DMS79 treated with DMSO at 0.1 percent for 48 hours (cell line): ENCODE data around the gene PYCR2.
"Not testable (repeated sequence)": the region's sequence is repeated elsewhere in the genome, so short reads cannot be mapped to it uniquely, and the experiment has no call there.

ENCODE experiments used
- DNase-seq: peaks from one replicate; lab custom pipeline; 2025; lab: John Stamatoyannopoulos, UW

PYCR2 gene

DNA sequence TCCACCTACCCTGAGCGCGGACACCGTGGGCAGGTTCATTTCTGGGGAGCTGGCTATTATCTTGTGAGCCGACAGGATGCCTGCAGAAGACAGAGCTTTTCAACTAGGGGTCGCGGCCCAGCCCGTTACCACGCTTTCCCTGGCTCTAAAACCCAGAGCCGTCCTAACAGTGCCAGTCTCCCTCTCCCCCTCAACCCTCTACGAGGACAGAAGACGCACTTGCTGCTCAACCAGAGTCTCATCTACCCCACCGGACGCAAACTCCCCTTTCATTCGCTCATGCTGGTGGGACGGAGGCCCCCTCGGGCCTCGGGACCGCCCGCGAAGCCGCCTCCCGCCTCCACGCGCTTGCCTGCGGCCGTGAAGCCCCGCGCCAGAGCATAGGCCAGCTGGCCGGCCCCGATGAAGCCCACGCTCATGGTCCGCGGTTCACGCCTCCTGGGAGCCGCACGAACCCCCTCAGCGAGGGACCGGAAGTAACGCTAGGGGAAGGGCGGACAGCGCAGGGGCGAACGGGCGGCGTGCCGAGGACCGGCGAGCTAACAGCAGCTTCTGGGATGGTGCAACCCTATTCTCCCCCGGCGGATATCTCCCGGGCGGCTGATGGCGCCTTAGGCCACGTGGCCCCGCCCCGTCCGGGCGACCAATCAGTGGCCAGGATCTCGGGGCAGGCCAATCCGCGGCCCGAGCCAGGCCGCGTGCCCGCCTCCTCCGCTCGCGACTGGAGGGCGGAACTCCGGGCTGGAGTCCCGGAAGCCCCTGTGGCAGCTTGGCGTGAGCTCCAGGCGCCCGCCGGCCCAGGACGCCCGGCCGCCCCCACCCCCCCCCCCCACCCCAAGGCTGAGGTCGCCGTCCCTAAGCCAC, at the start of gene PYCR2:
TSS of gene PYCR2 (minus strand) at position 559 of the 864 bp plus-strand sequence. CDS start at position 419, 140 bp downstream.
- peak; percentile 97 for DNase-seq

DNA sequence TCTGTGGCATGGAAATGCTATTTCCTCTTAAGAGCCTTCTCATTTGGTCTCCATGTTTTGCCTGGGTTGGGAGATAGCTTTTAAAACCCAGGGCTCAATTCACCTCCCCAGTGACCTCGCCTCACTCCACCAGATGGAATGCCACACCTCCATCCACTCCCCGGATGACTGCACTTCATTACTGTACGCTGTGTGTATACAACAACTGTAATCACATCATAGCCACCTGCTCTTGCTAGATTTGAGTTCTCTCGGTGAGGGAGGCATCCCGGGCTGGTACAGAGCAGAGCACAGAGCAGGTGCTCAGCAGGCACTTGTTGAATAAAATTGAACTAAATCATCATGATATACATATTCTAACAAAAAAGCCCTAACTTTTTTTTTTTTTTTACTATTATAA, 49.1 kb upstream of the PYCR2 start:
- DNase-seq: peak; percentile 60

DNA sequence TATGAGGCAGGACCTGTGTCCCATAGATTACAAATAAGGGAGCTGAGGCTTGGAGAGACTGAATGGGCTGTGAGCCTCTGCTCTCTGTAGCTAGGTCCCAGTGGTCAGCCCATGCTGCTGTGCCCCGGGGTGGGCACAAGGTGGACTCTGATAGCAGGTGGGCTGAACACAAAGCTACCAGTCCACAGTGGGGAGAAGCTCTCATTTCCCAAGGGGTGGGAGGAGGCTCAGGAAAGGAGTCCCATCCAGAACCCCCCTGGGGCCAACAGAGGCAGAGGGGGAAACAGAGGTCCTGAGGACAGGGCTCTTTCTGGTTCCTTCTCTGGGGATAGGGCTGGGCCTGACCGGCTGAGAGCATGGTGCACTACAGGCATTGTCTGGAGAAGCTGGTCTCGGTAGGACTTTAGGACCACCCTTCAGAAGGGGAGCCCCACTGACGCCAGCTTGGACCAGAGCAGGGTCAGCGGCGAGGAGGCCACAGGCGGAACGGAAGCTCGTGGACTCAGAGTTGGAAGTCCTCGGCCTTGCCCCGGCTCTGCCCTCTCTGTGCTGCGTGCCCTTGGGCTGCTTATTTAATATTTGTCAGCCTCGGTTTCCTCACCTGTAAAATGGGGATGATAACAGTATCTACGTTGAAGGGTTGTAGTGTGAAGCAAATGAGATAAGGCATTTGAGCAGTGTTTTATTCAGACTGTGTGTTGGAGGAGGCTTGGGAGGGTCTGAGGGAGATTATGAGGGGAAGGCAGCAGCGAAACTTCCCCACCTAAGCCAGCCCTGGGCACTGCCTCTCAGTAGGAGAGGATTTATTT, 48.5 kb upstream of the PYCR2 start:
- DNase-seq: no peak

GRCh38 chr1:225970592-225971157, 46.6 kb upstream of the PYCR2 start:
- not testable (repeated sequence) for DNase-seq

- DNase-seq: not testable (repeated sequence)
Observed at GRCh38 chr1:225969751-225970150, 45.7 kb upstream of the PYCR2 start.

- DNase-seq: no peak
Observed at GRCh38 chr1:225965231-225965630, 41.2 kb upstream of the PYCR2 start.

DNA sequence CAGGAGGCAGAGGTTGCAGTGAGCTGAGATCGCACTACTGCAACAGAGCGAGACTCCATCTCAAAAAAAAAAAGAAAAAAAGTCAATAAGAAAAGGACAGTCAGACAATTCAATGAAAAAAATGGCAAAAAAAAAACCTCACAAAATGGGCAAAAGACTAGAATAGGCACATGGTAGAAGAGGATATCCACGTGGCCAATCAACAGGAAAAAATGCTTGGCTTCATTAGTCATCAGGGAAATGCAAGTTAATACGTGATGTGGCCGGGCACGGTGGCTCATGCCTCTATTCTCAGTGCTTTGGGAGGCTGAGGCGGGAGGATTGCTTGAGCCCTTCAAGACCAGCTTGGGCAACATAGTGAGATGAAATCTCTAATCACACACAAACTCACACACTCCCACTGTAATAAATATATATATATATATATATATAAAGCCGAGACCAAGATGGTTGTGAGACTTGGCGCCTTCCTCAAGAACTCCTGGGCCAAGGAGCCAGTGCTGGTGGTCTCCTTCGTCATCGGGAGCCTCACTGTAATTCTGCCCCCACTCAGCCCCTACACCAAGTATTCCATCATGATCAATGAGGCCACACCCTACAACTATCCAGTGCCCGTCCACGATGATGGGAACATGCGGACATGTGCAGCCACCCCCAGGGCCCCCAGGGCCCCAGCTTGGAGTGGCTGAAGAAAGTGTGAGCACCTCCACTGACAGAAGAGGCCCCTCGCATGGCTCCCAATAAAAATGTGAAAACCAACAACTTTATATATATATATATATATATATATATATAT, 39.9 kb upstream of the PYCR2 start:
- no peak for DNase-seq

DNA sequence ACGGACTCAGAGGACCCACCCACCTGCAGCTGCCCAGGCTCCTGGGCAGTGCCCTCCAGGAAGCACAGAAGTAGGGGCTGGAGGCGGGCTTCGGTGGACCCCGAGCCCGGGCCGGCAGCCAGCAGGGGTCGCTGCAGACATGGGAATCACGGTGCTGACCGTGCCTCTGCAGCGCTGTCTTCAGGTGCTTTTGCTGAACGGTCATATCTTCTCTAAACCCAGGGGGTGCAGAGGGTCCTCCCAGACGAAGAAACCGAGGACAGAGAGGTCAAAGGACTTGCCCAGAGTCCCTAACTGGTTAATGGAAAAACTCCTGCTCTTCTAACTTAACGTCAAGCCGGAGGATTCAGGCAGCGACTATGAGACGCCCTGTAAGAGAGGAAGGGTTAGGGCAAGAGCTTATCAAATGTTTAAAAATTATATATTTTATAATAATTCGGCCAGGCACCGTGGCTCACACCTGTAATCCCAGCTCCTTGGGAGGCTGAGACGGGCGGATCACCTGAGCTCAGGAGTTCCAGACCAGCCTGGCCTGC, 38.5 kb upstream of the PYCR2 start:
- DNase-seq: no peak

DNA sequence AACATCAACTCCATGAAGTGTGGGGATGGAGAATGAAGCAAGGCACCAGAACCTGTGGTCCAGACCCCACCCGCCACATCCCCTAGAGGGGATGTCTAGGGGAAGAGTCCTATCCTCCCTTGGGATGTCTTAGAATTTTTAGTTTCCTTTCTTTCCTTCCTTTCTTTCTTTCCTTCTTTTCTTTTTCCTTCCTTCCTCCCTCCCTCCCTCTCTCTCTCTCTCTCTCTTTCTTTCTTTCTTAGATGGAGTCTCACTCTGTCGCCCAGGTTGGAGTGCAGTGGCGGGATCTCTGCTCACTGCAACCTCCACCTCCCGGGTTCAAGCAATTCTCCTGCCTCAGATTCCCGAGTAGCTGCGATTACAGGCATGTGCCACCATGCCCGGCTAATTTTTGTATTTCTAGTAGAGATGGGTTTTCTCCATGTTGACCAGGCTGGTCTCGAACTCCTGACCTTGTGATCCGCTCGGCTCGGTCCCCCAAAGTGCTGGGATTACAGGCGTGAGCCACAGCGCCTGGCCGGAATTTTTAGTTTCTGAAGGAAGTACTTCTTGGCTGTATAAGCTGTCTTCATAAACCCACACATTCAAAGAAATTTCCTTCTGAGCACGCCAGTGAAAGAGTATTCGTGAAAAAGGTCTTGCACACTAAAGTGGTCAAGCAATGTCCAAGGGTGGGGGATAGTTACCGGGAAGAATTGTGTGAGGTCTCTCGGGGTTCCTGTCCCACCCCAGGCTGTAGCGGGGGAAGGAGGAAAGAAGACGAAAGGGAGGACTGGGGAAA, 37.8 kb upstream of the PYCR2 start:
- DNase-seq: no peak

GRCh38 chr1:225958041-225958440, 34.0 kb upstream of the PYCR2 start:
- DNase-seq: no peak

GRCh38 chr1:225954753-225955152, 30.7 kb upstream of the PYCR2 start:
- DNase-seq: no peak

DNA sequence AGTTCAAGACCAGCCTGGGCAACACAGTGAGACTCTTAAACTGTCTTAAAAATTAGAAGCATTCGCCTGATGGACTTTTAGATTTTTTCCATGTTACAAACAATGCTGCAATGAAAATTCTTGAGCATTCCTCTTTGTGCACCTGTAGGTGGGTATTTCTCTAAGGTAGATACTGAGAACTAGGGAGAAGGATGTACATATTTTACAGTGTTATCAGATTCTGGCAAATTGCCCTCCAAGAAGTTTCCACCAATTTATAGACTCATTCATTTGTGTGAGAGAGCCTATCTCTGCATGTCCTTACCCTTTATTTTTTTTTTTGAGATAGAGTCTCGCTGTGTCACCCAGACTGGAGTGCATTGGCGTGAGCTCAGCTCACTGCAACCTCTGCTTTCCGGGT, 29.3 kb upstream of the PYCR2 start:
- DNase-seq: no peak

GRCh38 chr1:225950905-225951497, 27.0 kb upstream of the PYCR2 start:
- no peak for DNase-seq

DNA sequence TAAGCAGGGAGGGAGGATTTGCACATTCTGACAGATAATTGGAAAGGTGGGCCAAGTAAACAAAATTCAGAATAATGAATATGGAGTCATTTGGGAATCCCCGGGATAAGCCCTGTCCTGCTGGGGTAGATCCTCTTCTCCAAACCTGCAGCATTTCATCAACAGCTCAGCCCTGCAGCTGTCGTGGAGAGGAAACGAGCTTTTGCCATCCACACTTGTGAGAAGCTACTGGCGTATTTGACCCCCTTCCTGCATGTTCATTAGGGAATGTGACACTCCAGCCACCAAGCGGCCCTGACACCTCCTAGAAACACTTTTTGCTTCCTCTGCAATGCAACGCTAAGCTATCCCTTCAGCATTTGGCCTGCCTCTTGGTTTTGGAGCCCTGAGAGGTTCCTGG, 25.0 kb upstream of the PYCR2 start:
- DNase-seq: no peak

DNA sequence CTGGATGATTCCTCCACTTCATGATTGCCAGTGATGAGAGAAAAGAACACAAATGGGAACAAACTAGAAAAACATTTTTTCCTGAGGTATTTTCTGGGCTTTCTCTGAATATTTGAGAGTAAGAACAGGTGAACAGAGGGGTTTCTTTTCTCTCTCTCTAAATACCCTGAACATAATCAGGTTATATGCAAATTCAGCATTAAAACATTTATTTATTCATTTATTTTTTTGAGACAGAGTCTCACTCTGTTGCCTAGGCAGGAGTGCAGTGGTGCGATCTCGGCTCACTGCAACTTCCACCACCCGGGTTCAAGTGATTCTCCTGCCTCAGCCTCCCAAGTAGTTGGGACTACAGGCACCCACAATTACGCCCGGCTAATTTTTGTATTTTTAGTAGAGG, 22.8 kb upstream of the PYCR2 start:
- DNase-seq: no peak

DNA sequence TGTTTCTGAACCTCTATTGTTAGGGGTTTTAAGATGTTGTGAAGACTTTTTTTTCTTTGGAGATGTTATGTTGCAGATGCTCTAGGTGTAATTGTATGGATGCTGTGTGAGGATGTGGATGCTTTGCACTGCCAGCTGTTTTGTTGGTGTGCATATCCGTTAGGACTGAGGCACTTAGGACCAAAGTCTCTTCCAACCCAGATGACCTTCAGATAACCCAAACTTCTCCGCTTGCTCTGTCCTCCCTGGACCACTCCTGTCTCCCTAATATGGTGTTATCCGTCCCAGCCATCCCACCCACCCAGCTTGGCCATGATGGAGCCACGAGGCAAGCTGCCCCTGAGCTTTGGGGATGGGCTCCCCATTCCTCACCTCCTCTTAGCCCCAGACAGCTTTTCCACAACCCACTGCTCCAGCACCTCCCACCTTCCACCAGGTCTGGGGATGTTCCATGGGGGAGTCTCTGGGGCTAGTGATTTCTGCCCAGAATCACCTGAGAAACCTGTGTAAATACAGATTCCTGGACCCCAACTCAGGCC, 22.1 kb upstream of the PYCR2 start:
- no peak for DNase-seq

DNA sequence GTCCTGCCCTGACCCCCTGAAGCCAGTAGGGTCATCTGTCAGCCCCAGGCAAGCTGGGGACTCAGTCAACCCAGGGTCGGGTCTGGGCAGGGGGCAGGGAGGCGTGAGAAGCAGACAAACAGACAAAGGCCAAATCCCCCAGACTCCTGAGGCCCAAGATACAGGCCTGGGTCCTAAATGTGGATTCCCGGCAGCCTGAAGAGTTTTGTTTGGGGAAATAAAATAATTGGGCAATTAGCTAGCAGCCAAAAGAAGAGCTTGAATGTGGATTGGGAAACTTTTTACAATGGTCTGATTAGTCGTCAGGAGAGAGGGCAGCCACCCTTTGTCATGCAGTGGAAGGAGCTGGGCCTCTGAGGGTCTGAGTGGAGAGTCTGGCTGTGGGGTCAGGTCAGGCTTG, 21.5 kb upstream of the PYCR2 start:
- DNase-seq: no peak

GRCh38 chr1:225944951-225945350, 20.9 kb upstream of the PYCR2 start:
- DNase-seq: no peak

DNA sequence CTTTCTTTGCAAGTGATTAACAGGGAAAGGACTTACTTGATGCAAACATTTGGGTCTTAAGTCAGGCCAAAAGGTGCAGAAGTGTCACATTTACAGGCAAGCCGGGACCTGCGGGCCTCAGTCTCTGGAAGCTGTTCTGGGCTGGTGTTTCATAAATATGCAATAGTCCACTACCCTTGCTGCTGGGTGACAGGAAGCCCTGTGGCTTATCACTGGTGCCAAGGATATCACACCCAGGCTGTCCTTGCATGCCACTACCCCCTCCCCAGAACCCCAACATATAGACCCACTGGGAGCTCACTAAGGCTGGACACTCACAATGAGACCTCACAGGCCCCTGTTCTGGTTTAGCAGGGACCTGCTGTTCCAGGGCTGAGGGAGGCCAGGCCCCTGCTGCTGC, 20.3 kb upstream of the PYCR2 start:
- DNase-seq: no peak

GRCh38 chr1:225943582-225943981, 19.5 kb upstream of the PYCR2 start:
- no peak for DNase-seq
